ENCODE results near the gene LRRC51. TPM values are rescaled to one million over a fixed set of nuclear protein-coding genes. Genes with fewer than 3 reads are reported as not detected.

LRRC51 gene
- total RNA-seq, 1 donor from 2014 or later: 4.4 TPM

GRCh38 chr11:72114570-72114969 is 33.9 kb downstream of the LRRC51 start:
- H3K9me3 Mint-ChIP-seq (ENCODE audit: unreplicated experiment): peaks cover 2% of the 10 kb centered on the region
- FAIRE-seq: no peak
- peaks cover 10% of the 10 kb centered on the region for H3K36me3 Mint-ChIP-seq (ENCODE audit: low read depth, unreplicated experiment)
- H3K27ac Mint-ChIP-seq (ENCODE audit: unreplicated experiment): no peak overlapping the region
- Histone ChIP-seq H3K4me3 (ENCODE audit: insufficient read depth, low read depth, low read length) (no peak overlapping the region), H3K79me2 (ENCODE audit: insufficient read depth, low read length) (no peaks in the 10 kb centered on the region), H3K27ac (ENCODE audit: low read depth, low read length) (no peak overlapping the region), H4K20me1 (ENCODE audit: insufficient read depth, low read length) (no peaks in the 10 kb centered on the region), H3K36me3 (ENCODE audit: insufficient read depth, low read length) (no peaks in the 10 kb centered on the region), H3K9me3 (ENCODE audit: insufficient read depth, low read depth, low read length) (no peaks in the 10 kb centered on the region), H3K4me1 (ENCODE audit: insufficient read depth, low read length) (peaks cover 20% of the 10 kb centered on the region), H3K9ac (ENCODE audit: low read length) (no peak overlapping the region), H3K27me3 (ENCODE audit: insufficient read depth, low read length) (no peaks in the 10 kb centered on the region), H3K4me2 (ENCODE audit: low read length) (no peak overlapping the region), H2AFZ (ENCODE audit: low read depth, low read length) (no peak overlapping the region)
- H3K27me3 Mint-ChIP-seq (ENCODE audit: low read depth, unreplicated experiment): peaks cover 2% of the 10 kb centered on the region
- TF ChIP-seq CTCF (IDR thresholded peaks at IDR 0.05; ENCODE audit: insufficient read depth, low read depth, low read length) (no peak), EZH2 (IDR thresholded peaks at IDR 0.05; ENCODE audit: insufficient read depth, low read length) (no peak)
- H3K4me3 Mint-ChIP-seq (ENCODE audit: unreplicated experiment): no peak overlapping the region
- peaks cover 4% of the 10 kb centered on the region for H3K4me1 Mint-ChIP-seq (ENCODE audit: low read depth, unreplicated experiment)
- DNase-seq (ENCODE audit: low read depth): no peak

- no peaks in the 10 kb centered on the region for H3K36me3 ChIP-seq (ENCODE audit: insufficient read depth, low read length)
- H3K27ac ChIP-seq (ENCODE audit: low read depth, low read length): no peak overlapping the region
- peaks cover 17% of the 10 kb centered on the region for H3K4me1 ChIP-seq (ENCODE audit: insufficient read depth, low read length)
- no peak overlapping the region for H2AFZ ChIP-seq (ENCODE audit: low read depth, low read length)
- Mint-ChIP-seq H3K27me3 (ENCODE audit: low read depth, unreplicated experiment) (peaks cover 2% of the 10 kb centered on the region), H3K36me3 (ENCODE audit: low read depth, unreplicated experiment) (peaks cover 4% of the 10 kb centered on the region), H3K4me3 (ENCODE audit: unreplicated experiment) (no peak overlapping the region), H3K4me1 (ENCODE audit: low read depth, unreplicated experiment) (peaks cover 4% of the 10 kb centered on the region), H3K27ac (ENCODE audit: unreplicated experiment) (no peak overlapping the region), H3K9me3 (ENCODE audit: unreplicated experiment) (peaks cover 2% of the 10 kb centered on the region)
- H3K4me3 ChIP-seq (ENCODE audit: insufficient read depth, low read depth, low read length): no peak overlapping the region
- H4K20me1 ChIP-seq (ENCODE audit: insufficient read depth, low read length): no peaks in the 10 kb centered on the region
- H3K4me2 ChIP-seq (ENCODE audit: low read length): no peak overlapping the region
- FAIRE-seq (no peak), DNase-seq (ENCODE audit: low read depth) (no peak)
- TF ChIP-seq CTCF (IDR thresholded peaks at IDR 0.05; ENCODE audit: insufficient read depth, low read depth, low read length) (no peak), EZH2 (IDR thresholded peaks at IDR 0.05; ENCODE audit: insufficient read depth, low read length) (no peak)
- no peaks in the 10 kb centered on the region for H3K27me3 ChIP-seq (ENCODE audit: insufficient read depth, low read length)
- no peak overlapping the region for H3K9ac ChIP-seq (ENCODE audit: low read length)
- H3K79me2 ChIP-seq (ENCODE audit: insufficient read depth, low read length): no peaks in the 10 kb centered on the region
- H3K9me3 ChIP-seq (ENCODE audit: insufficient read depth, low read depth, low read length): no peaks in the 10 kb centered on the region
Measured at GRCh38 chr11:72116019-72116755, 35.5 kb downstream of the LRRC51 start.

GRCh38 chr11:72119198-72119597 is 38.5 kb downstream of the LRRC51 start:
- H3K27me3 Mint-ChIP-seq (ENCODE audit: low read depth, unreplicated experiment): peaks cover 12% of the 10 kb centered on the region

More at GRCh38 chr11:72119198-72119597, 38.5 kb downstream of the LRRC51 start:
- no peaks in the 10 kb centered on the region for H3K9me3 ChIP-seq (ENCODE audit: insufficient read depth, low read depth, low read length)
- H3K27me3 ChIP-seq (ENCODE audit: insufficient read depth, low read length): no peaks in the 10 kb centered on the region
- Mint-ChIP-seq H3K27ac (ENCODE audit: unreplicated experiment) (no peak overlapping the region), H3K4me1 (ENCODE audit: low read depth, unreplicated experiment) (no peaks in the 10 kb centered on the region), H3K9me3 (ENCODE audit: unreplicated experiment) (peaks cover 2% of the 10 kb centered on the region), H3K36me3 (ENCODE audit: low read depth, unreplicated experiment) (peaks cover 4% of the 10 kb centered on the region), H3K4me3 (ENCODE audit: unreplicated experiment) (no peak overlapping the region)
- H3K4me2 ChIP-seq (ENCODE audit: low read length): no peak overlapping the region
- H4K20me1 ChIP-seq (ENCODE audit: insufficient read depth, low read length): no peaks in the 10 kb centered on the region
- H3K4me3 ChIP-seq (ENCODE audit: insufficient read depth, low read depth, low read length): no peak overlapping the region
- no peak overlapping the region for H2AFZ ChIP-seq (ENCODE audit: low read depth, low read length)
- no peaks in the 10 kb centered on the region for H3K4me1 ChIP-seq (ENCODE audit: insufficient read depth, low read length)
- no peak for TF ChIP-seq EZH2 (IDR thresholded peaks at IDR 0.05; ENCODE audit: insufficient read depth, low read length)
- TF ChIP-seq CTCF (IDR thresholded peaks at IDR 0.05; ENCODE audit: insufficient read depth, low read depth, low read length): no peak
- H3K9ac ChIP-seq (ENCODE audit: low read length): no peak overlapping the region
- no peaks in the 10 kb centered on the region for H3K79me2 ChIP-seq (ENCODE audit: insufficient read depth, low read length)
- DNase-seq (ENCODE audit: low read depth) (no peak), FAIRE-seq (no peak)
- no peaks in the 10 kb centered on the region for H3K36me3 ChIP-seq (ENCODE audit: insufficient read depth, low read length)
- no peak overlapping the region for H3K27ac ChIP-seq (ENCODE audit: low read depth, low read length)
